RWPE2 (cell line): ENCODE results near the gene WWP2.

Source experiments
- ATAC-seq: fragments of 200-7000 bp; cut with Tn5 transposase; 3 replicates; pipeline ENCODE4 v1.9.1; 2021; ENCODE audit warnings: low read depth
- DNase-seq: peaks from one replicate; pipeline ENCODE4 v3.0.0-alpha.2; 2020; ENCODE audit warnings: low spot score
- H3K27ac ChIP-seq: fragments of 450-650 bp; 2 replicates; pipeline ENCODE4 v1.5.1; 2017; ENCODE audit warnings: mild to moderate bottlenecking; ENCODE audit not compliant: poor library complexity, severe bottlenecking
- H3K27me3 ChIP-seq: fragments of 250-450 bp; sonication (Bioruptor Pico); 2 replicates; pipeline ENCODE4 v1.5.1; 2021; ENCODE audit warnings: mild to moderate bottlenecking, moderate library complexity; ENCODE audit not compliant: insufficient read depth, poor library complexity, severe bottlenecking
- H3K36me3 ChIP-seq: fragments of 250-450 bp; sonication (Bioruptor Pico); 2 replicates; pipeline ENCODE4 v1.5.1; 2020; ENCODE audit warnings: low read depth, mild to moderate bottlenecking, moderate library complexity
- H3K4me1 ChIP-seq: fragments of 250-450 bp; sonication (Bioruptor Pico); 2 replicates; pipeline ENCODE4 v1.5.1; 2021; ENCODE audit warnings: mild to moderate bottlenecking, moderate library complexity; ENCODE audit not compliant: insufficient read depth, poor library complexity, severe bottlenecking
- H3K4me3 ChIP-seq: fragments of 250-450 bp; sonication (Bioruptor Pico); 2 replicates; pipeline ENCODE4 v1.5.1; 2021; ENCODE audit warnings: mild to moderate bottlenecking, moderate library complexity; ENCODE audit not compliant: severe bottlenecking
- H3K9me3 ChIP-seq: fragments of 250-450 bp; sonication (Bioruptor Pico); 2 replicates; pipeline ENCODE4 v1.5.1; 2021; ENCODE audit warnings: mild to moderate bottlenecking, moderate library complexity; ENCODE audit not compliant: severe bottlenecking
- TF ChIP-seq, protein P1 (sequence below): fragments of 450-650 bp; IDR thresholded peaks from one replicate; pipeline ENCODE4 v1.5.1; 2017; ENCODE audit warnings: mild to moderate bottlenecking, moderate library complexity; ENCODE audit not compliant: poor library complexity, severe bottlenecking

The WWP2 gene

DNA sequence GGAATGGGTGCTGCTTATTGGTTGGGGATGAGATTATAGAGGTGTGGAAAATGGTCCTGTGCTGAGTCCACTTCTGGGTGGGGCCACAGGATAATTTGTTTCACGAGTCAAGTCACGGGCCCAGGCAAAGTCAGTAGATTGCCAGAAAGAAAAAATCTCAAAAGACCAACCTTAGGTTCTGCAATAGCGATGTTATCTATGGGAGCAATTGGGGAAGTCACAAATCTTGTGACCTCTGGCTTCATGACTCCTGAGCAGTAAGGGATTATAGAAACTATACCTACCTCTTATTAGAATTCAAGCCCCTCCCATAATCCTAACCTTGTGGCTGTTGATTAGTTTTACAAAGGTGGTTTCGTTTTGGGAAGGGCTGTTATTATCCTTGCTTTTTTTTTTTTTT lies 31.4 kb downstream of the WWP2 start:
- ATAC-seq = no peak
- no peak for DNase-seq
- TF ChIP-seq, protein P1, sequence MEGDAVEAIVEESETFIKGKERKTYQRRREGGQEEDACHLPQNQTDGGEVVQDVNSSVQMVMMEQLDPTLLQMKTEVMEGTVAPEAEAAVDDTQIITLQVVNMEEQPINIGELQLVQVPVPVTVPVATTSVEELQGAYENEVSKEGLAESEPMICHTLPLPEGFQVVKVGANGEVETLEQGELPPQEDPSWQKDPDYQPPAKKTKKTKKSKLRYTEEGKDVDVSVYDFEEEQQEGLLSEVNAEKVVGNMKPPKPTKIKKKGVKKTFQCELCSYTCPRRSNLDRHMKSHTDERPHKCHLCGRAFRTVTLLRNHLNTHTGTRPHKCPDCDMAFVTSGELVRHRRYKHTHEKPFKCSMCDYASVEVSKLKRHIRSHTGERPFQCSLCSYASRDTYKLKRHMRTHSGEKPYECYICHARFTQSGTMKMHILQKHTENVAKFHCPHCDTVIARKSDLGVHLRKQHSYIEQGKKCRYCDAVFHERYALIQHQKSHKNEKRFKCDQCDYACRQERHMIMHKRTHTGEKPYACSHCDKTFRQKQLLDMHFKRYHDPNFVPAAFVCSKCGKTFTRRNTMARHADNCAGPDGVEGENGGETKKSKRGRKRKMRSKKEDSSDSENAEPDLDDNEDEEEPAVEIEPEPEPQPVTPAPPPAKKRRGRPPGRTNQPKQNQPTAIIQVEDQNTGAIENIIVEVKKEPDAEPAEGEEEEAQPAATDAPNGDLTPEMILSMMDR = no peak

DNA sequence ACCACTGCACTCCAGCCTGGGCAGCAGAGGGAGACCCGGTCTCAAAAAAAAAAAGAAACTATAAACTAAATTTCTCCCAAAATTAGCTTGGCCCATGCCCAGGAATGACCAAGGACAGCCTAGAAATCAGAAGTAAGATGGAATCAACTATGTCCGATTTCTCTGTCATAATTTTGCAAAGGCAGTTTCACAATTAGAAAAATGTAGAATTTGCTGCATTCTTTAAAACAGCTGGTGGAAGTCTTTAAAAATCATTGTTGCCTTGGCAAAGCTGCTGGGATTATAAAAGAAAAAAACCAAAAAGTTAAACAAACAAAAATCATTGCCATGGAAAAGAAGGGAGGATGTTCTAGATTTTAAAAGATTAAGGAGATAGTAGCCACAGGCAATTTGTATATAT lies 32.4 kb downstream of the WWP2 start:
- Histone ChIP-seq H3K4me3 (no peak overlapping the region), H3K27ac (no peak overlapping the region), H3K9me3 (no peaks in the 10 kb centered on the region), H3K27me3 (no peaks in the 10 kb centered on the region), H3K4me1 (no peaks in the 10 kb centered on the region), H3K36me3 (peaks cover 4% of the 10 kb centered on the region)
- ATAC-seq (no peak), DNase-seq (no peak)
- TF ChIP-seq, protein P1 = no peak

More for the DNA sequence above, 31.4 kb downstream of the WWP2 start:
- H3K27me3 ChIP-seq = no peaks in the 10 kb centered on the region
- H3K9me3 ChIP-seq = no peaks in the 10 kb centered on the region
- H3K4me1 ChIP-seq = no peaks in the 10 kb centered on the region
- no peak overlapping the region for H3K27ac ChIP-seq
- H3K36me3 ChIP-seq = peaks cover 4% of the 10 kb centered on the region; the same call in 1 of the 2 replicates
- no peak overlapping the region for H3K4me3 ChIP-seq

DNA sequence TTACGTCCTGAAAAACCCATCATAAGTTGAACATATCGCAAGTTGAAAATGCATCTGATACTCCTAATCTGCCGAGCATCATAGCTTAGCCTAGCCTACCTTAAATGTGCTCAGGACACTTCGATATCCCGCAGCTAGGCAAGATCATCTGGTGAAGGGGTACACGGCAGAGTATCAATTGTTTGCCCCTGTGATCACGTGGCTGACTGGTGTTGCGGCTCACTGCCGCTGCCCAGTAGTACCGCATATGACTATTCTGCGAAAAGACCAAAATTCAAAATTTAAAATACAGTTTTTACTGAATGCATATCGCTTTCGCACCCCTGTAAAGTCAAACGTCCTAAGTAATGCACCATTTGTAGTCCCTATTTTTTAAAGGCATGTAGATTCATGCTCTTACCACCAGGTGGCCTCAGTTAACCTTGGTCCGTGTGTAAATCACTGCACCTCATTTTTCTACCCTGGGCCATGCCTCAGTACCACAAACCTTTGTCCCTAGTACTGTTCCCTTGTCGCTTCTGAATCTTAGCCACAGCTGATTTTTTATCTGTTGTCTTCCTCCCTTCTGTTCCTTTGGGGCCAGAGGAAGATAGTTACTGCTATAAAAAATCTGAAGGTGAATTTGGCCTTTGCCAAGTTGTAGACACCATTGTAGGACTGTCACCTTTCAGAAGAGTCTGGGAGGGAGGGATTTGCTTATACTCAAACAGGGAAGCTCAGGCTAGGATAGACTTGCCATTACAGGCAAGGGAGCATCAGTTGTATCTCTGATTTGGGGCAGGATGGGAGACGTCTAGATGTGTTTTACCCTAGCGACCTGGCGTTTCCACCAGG lies 34.4 kb downstream of the WWP2 start:
- Histone ChIP-seq H3K27ac (no peak overlapping the region), H3K27me3 (no peaks in the 10 kb centered on the region), H3K4me1 (no peaks in the 10 kb centered on the region), H3K36me3 (peaks cover 4% of the 10 kb centered on the region), H3K4me3 (no peak overlapping the region), H3K9me3 (no peaks in the 10 kb centered on the region)
- TF ChIP-seq, protein P1 = peak; percentile 90
- DNase-seq = no peak
- peak; percentile 78 for ATAC-seq

DNA sequence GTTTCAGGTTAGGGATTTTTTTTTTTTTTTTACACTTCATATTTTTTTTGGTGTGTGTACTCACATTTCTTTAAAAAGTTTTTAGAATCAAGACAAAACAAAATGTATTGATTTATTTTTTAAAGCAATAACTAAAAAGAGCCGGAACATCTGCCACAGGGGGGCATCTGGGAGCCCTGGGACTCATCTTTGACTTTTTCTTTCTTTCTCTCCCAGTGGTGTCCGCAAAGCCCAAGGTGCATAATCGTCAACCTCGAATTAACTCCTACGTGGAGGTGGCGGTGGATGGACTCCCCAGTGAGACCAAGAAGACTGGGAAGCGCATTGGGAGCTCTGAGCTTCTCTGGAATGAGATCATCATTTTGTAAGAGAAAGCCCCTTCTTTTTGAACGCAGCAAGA lies 36.3 kb downstream of the WWP2 start:
- TF ChIP-seq, protein P1 = peak; percentile 11
- Histone ChIP-seq H3K4me1 (no peaks in the 10 kb centered on the region), H3K27me3 (no peaks in the 10 kb centered on the region), H3K36me3 (peaks cover 16% of the 10 kb centered on the region), H3K4me3 (no peak overlapping the region), H3K27ac (no peak overlapping the region), H3K9me3 (no peaks in the 10 kb centered on the region)
- ATAC-seq (no peak), DNase-seq (no peak)

DNA sequence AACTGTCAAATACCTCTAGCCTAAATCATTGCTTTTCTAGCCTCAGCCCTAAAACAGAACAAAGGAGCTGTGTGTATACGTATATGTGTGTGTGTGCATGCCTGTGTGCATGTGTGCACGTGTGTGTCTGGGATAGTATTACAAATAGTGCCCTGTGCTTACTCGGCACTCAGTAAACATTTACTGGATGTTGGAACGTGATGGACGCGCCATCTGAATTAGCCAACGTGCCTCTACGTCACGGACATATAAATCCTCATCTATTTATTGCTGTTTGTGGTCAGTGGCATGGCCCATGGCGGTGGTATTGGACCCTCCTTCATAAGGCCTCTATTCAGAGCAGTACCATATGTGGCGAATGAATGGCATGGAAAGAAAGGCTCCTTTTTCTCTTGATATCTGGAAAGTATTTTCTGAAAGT lies 37.5 kb downstream of the WWP2 start:
- Histone ChIP-seq H3K4me3 (no peak overlapping the region), H3K27ac (no peak overlapping the region), H3K36me3 (peaks cover 21% of the 10 kb centered on the region), H3K4me1 (no peaks in the 10 kb centered on the region), H3K9me3 (no peaks in the 10 kb centered on the region), H3K27me3 (no peaks in the 10 kb centered on the region)
- ATAC-seq (no peak), DNase-seq (no peak)
- TF ChIP-seq, protein P1 = no peak
